Measurements from ENCODE around the gene PLXDC2.

PLXDC2 gene

DNA sequence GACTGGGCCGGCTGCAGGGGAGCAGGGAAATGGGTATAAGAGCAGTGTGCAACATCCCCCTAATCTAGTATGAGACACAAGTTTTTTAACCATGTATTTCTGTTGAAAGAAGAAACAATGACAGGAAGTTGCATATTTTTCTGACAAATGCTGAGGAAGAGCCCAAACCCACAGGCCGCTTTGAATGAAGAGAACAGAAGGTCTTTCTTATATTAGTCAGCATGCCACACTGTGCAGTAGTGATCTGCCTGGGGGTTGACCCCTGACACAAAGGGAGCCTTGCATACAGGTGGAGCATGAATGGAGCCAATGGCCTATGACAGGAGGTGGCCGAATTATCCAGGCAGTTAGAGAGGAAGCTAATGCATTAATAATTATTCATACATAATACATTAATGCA lies 518.3 kb downstream of the PLXDC2 start:
- TF ChIP-seq, protein P1, sequence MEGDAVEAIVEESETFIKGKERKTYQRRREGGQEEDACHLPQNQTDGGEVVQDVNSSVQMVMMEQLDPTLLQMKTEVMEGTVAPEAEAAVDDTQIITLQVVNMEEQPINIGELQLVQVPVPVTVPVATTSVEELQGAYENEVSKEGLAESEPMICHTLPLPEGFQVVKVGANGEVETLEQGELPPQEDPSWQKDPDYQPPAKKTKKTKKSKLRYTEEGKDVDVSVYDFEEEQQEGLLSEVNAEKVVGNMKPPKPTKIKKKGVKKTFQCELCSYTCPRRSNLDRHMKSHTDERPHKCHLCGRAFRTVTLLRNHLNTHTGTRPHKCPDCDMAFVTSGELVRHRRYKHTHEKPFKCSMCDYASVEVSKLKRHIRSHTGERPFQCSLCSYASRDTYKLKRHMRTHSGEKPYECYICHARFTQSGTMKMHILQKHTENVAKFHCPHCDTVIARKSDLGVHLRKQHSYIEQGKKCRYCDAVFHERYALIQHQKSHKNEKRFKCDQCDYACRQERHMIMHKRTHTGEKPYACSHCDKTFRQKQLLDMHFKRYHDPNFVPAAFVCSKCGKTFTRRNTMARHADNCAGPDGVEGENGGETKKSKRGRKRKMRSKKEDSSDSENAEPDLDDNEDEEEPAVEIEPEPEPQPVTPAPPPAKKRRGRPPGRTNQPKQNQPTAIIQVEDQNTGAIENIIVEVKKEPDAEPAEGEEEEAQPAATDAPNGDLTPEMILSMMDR (IDR thresholded peaks at IDR 0.05; ENCODE audit: extremely low read depth, missing control alignments), result no peak
- DNase-seq (ENCODE audit: low spot score), result no peak
